Kidney (tissue), 14 donors: Measurements from ENCODE around the gene RBMS1. TPM values are rescaled to one million over a fixed set of nuclear protein-coding genes. Genes with fewer than 3 reads are reported as not detected.

Experiments used
- DNase-seq, 5 donors: peaks; one replicate each; pipeline ENCODE4 v3.0.0-alpha.2; 2013 to 2020
- FAIRE-seq: peaks from 2 replicates; lab custom pipeline; 2012; peaks lifted over from hg19 to GRCh38; lab: Jason Lieb, UNC
- H3K27ac ChIP-seq, 2 donors: one replicate each; pipeline ENCODE4 v1.7.0; 2013; ENCODE audit warnings: low read depth in 2 of 2, low read length in 2 of 2, inconsistent platforms in 1 of 2
- H3K27me3 ChIP-seq: one replicate; pipeline ENCODE4 v1.7.1; 2013; ENCODE audit warnings: low read length, inconsistent platforms; ENCODE audit not compliant: control insufficient read depth, insufficient read depth
- H3K36me3 ChIP-seq, 3 donors: one replicate each; pipeline versions ENCODE4 v1.7.0 to v1.7.1; 2013; ENCODE audit warnings: low read length in 3 of 3, control low read depth in 1 of 3, inconsistent platforms in 1 of 3; ENCODE audit not compliant: insufficient read depth in 3 of 3, control insufficient read depth in 2 of 3
- H3K4me1 ChIP-seq, 3 donors: one replicate each; pipeline versions ENCODE4 v1.7.0 to v1.7.1; 2013; ENCODE audit warnings: low read length in 3 of 3, inconsistent platforms in 1 of 3, low read depth in 1 of 3; ENCODE audit not compliant: control insufficient read depth in 2 of 3, insufficient read depth in 2 of 3
- H3K4me3 ChIP-seq, 3 donors: one replicate each; pipeline versions ENCODE4 v1.7.0 to v1.8.1; 2013; ENCODE audit warnings: low read length in 3 of 3, control low read depth in 1 of 3, inconsistent platforms in 1 of 3
- H3K9ac ChIP-seq, 3 donors: one replicate each; pipeline versions ENCODE4 v1.7.0 to v1.7.1; 2013; ENCODE audit warnings: low read length in 3 of 3, control low read depth in 1 of 3, inconsistent platforms in 1 of 3
- H3K9me3 ChIP-seq, 3 donors: one replicate each; pipeline versions ENCODE4 v1.7.0 to v1.7.1; 2013; ENCODE audit warnings: low read length in 3 of 3, control low read depth in 1 of 3, inconsistent platforms in 1 of 3; ENCODE audit not compliant: control insufficient read depth in 2 of 3, insufficient read depth in 1 of 3
- CTCF ChIP-seq: IDR thresholded peaks from 3 replicates; pipeline ENCODE4 v1.5.1; 2012; ENCODE audit warnings: mild to moderate bottlenecking, moderate library complexity, borderline replicate concordance; ENCODE audit not compliant: insufficient read depth; ENCODE audit errors: extremely low read depth
- intact Hi-C: fragments of 100-400 bp; cut with DNase I; formaldehyde crosslinking; loops from one replicate; pipeline ENCODE4 v1.11.1; 2022
- polyA plus RNA-seq: library from polyadenylated mRNA; stranded (reverse); fragments of 350-450 nt; fragmentation: Illumina TruSeq; extraction: RNeasy Lipid Tissue Mini Kit (QIAGEN cat#74804); gene quantifications from one replicate; pipeline ENCODE4 v1.2.3, GENCODE V29; 2014; ENCODE audit warnings: low read depth, low replicate concordance; ENCODE audit not compliant: insufficient read depth
- total RNA-seq: library from RNA; stranded (reverse); fragmentation: NEBNext Ultra II Directional; extraction: Animal tissue kit (Norgen Biotek cat#: 25700); gene quantifications from one replicate; pipeline ENCODE4 v1.2.1, GENCODE V29; 2021
- donor health status: control.
- donor health status: control.
- donor health status: control.
- donor health status: control.
- donor health status: control.
- donor health status: DM: yes; HTN: yes; CAD: no.
- donor health status: Normal renal cell carcinoma (clear cell type).

The RBMS1 gene
- total and polyA plus RNA-seq, 2 donors from 2014 or later, result 25.6 to 94.8 TPM

GRCh38 chr2:160242893-160243564, 250.6 kb downstream of the RBMS1 start:
- peaks cover 2 to 26% (median 22%) of the 10 kb centered on the region in 3 donors for H3K4me1 ChIP-seq
- H3K27ac ChIP-seq, result peak overlapping the region; percentile 29 to 83
- no peak for TF ChIP-seq CTCF
- H3K9ac ChIP-seq, result no peak overlapping the region
- intact Hi-C loops, result no loop called here
- no peaks in the 10 kb centered on the region for H3K9me3 ChIP-seq
- DNase-seq (peak in 3 of 5 donors; percentile 41 to 77 (median 69)), FAIRE-seq (no peak)
- H3K36me3 ChIP-seq, result no peaks in the 10 kb centered on the region
- no peaks in the 10 kb centered on the region for H3K27me3 ChIP-seq
- H3K4me3 ChIP-seq, result no peak overlapping the region

DNA sequence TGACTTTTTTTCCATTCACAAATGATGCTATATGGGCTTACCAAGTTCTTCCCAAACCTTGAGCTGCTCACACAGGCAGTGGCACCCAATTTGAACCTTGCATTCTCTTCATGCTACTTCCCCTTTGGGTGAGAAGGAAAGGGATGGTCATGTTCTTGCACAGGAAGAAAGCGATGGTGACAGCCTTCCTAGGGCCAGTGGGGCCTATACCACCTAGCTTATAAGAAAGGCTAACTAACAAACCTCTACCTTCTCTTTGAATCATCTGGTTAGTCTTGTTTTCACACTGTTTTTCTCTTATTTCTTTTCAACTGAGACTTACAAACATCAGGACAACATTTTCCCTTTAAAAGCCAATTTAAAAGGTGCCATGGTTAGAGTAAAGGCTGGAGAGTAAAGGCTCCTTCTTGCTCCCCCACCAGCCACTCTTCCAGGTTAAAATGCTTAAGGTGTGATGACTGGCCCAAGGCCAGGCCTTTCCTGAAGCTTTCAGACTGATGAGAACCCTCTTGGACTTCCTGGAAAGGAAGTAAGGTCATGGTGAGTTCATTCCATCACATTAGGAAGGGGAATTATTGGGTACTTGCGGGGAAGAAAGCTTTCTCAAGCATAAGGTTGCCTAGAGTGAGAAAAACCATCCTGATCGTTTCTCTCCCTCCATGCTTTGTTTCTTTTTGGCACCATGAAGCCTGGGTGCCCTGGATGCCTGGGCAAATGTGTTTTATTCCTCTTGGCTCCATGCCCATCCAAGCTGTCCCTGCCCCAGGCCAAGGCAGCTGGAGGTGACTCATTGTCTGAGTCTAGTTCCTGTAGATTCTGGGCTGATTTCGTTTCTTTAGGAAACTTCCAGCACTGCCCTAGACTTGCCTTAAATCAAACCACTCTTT, 252.1 kb downstream of the RBMS1 start:
- Histone ChIP-seq H3K27ac (peak overlapping the region; percentile 75 to 83), H3K36me3 (no peaks in the 10 kb centered on the region), H3K27me3 (no peaks in the 10 kb centered on the region), H3K4me1 (peaks cover 2 to 24% (median 22%) of the 10 kb centered on the region in 3 donors), H3K9me3 (no peaks in the 10 kb centered on the region), H3K9ac (peak overlapping the region in 1 of 3 donors; percentile 57), H3K4me3 (no peak overlapping the region)
- intact Hi-C loops, result no loop called here
- FAIRE-seq (no peak), DNase-seq (peak in 1 of 5 donors; percentile 87)
- TF ChIP-seq CTCF, result no peak

DNA sequence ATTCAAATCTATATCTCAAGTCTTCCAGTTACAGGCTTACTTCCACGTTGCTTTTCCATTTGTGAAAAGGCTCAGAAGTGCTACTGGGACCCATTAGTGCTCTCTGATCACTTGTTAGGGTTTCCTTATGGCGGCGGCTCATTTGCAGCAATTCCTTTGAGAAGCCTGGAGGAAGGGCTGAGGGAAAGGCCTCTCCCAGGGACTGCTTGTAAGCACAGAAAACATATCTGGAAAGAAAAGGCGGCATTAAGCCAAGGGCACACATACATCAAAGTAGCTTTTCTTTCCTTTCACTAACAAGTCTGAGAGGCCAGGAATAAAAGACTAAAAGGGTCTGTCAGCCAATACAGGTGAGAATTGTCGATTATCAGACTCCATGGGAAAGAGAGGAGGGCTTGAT, 254.2 kb downstream of the RBMS1 start:
- H3K27me3 ChIP-seq, result no peaks in the 10 kb centered on the region
- DNase-seq (no peak), FAIRE-seq (no peak)
- no peak overlapping the region for H3K9ac ChIP-seq
- H3K27ac ChIP-seq, result no peak overlapping the region
- no peak overlapping the region for H3K4me3 ChIP-seq
- H3K4me1 ChIP-seq, result peaks cover 2 to 16% (median 13%) of the 10 kb centered on the region in 3 donors
- intact Hi-C loops, result no loop called here
- no peak for TF ChIP-seq CTCF
- H3K36me3 ChIP-seq, result no peaks in the 10 kb centered on the region
- no peaks in the 10 kb centered on the region for H3K9me3 ChIP-seq
